Coronary artery (tissue), 2 donors: ENCODE measurements around the gene IKZF3.
"Not testable (repeated sequence)": the region's sequence is repeated elsewhere in the genome, so short reads cannot be mapped to it uniquely, and the experiment has no call there.

Experiments
- DNase-seq: peaks from one replicate; pipeline ENCODE4 v3.0.0-alpha.2; 2017; ENCODE audit warnings: low spot score
- H3K27ac ChIP-seq, 2 donors: fragments of 200-600 bp; sonication (generic); one replicate each; pipeline ENCODE4 v1.5.1; 2016 to 2019
- H3K4me3 ChIP-seq: fragments of 200-600 bp; sonication (generic); 2 replicates; pipeline ENCODE4 v1.5.1; 2016; ENCODE audit warnings: mild to moderate bottlenecking, moderate library complexity
- TF ChIP-seq, protein P1 (sequence below): fragments of 200-600 bp; sonication (generic); IDR thresholded peaks from one replicate; pipeline ENCODE4 v1.5.1; 2019; ENCODE audit warnings: antibody characterized with exemption

The IKZF3 gene

DNA sequence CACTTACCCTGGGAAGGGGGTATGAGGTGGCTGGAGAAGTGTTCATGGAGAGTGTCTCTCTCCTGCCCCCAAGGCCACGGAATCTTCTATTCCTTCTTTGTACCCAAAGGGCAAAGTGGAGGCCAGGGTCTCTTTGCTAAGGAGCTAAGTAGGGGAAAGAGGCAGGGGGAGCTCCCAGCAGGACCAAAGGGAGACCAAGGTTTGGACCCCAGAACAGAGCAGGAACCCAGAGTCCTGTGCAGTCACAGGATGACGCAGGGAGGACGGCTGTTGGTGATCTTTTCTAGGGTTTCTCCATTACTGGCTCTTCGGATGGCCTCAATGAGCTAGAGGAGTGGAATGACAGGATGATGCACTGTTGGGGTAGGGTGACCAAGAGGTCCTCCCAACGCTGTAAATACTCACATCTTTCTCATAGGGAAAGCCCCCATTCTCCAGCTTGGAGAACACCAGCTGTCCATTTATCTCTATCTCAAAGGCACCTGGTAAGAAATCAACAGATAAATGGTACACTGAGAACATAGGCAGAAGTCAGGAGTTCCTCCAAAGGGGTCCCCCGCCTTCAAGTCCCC lies 134.7 kb downstream of the IKZF3 start:
- DNase-seq, result no peak
- Histone ChIP-seq H3K27ac (peak overlapping the region; percentile 63 to 96), H3K4me3 (peak overlapping the region; percentile 92)
- TF ChIP-seq, protein P1, sequence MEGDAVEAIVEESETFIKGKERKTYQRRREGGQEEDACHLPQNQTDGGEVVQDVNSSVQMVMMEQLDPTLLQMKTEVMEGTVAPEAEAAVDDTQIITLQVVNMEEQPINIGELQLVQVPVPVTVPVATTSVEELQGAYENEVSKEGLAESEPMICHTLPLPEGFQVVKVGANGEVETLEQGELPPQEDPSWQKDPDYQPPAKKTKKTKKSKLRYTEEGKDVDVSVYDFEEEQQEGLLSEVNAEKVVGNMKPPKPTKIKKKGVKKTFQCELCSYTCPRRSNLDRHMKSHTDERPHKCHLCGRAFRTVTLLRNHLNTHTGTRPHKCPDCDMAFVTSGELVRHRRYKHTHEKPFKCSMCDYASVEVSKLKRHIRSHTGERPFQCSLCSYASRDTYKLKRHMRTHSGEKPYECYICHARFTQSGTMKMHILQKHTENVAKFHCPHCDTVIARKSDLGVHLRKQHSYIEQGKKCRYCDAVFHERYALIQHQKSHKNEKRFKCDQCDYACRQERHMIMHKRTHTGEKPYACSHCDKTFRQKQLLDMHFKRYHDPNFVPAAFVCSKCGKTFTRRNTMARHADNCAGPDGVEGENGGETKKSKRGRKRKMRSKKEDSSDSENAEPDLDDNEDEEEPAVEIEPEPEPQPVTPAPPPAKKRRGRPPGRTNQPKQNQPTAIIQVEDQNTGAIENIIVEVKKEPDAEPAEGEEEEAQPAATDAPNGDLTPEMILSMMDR, result no peak

DNA sequence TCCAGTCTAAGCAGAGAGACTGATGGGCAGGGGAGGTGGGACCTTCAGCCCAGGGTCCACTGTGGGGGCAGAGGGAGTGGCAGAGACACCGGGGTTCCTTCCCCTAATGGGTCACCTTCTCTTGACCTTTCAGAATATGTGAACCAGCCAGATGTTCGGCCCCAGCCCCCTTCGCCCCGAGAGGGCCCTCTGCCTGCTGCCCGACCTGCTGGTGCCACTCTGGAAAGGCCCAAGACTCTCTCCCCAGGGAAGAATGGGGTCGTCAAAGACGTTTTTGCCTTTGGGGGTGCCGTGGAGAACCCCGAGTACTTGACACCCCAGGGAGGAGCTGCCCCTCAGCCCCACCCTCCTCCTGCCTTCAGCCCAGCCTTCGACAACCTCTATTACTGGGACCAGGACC lies 136.6 kb downstream of the IKZF3 start:
- no peak for DNase-seq
- no peak overlapping the region for H3K4me3 ChIP-seq
- TF ChIP-seq, protein P1, result no peak
- no peak overlapping the region for H3K27ac ChIP-seq

DNA sequence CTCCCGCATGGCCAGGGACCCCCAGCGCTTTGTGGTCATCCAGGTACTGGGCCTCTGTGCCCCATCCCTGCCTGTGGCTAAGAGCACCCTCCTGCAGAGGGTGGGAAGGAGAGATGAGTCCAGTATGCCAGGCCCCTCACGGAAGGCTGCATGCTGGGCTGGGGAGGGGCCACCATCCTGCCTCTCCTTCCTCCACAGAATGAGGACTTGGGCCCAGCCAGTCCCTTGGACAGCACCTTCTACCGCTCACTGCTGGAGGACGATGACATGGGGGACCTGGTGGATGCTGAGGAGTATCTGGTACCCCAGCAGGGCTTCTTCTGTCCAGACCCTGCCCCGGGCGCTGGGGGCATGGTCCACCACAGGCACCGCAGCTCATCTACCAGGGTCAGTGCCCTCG lies 137.5 kb downstream of the IKZF3 start:
- H3K27ac ChIP-seq, result no peak overlapping the region
- DNase-seq, result no peak
- H3K4me3 ChIP-seq, result no peak overlapping the region
- TF ChIP-seq, protein P1, result no peak

- not testable (repeated sequence) for DNase-seq, H3K4me3 ChIP-seq, H3K27ac ChIP-seq
These were observed 138.2 kb downstream of the IKZF3 start for GRCh38 chr17:39725923-39726322.

GRCh38 chr17:39724731-39725130 lies 139.4 kb downstream of the IKZF3 start:
- TF ChIP-seq, protein P1, result no peak
- DNase-seq, result no peak
- H3K27ac ChIP-seq, result no peak overlapping the region
- H3K4me3 ChIP-seq, result no peak overlapping the region

DNA sequence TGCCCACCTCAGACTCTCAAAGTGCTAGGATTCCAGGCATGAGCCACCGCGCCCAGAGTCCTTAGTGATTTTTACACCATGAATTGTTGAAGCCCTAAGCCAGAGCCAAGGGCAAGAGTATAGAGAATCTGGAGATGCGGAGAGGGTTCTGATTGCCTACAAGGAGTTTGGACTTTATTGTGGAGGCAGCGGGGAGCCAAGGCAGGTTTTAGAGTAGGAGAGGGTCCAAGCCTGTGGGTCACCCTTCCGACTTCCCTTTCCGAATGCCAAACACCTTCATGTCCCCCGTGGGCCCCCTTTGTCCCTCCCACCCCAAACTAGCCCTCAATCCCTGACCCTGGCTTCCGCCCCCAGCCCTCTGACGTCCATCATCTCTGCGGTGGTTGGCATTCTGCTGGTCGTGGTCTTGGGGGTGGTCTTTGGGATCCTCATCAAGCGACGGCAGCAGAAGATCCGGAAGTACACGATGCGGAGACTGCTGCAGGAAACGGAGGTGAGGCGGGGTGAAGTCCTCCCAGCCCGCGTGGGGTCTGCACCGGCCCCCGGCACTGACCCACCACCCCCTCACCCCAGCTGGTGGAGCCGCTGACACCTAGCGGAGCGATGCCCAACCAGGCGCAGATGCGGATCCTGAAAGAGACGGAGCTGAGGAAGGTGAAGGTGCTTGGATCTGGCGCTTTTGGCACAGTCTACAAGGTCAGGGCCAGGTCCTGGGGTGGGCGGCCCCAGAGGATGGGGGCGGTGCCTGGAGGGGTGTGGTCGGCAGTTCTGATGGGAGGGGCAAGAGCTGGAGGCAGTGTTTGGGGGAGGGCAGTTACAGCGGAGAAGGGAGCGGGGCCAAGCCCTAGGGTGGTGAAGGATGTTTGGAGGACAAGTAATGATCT lies 140.9 kb downstream of the IKZF3 start:
- no peak for DNase-seq
- no peak overlapping the region for H3K4me3 ChIP-seq
- TF ChIP-seq, protein P1, result no peak
- no peak overlapping the region for H3K27ac ChIP-seq

DNA sequence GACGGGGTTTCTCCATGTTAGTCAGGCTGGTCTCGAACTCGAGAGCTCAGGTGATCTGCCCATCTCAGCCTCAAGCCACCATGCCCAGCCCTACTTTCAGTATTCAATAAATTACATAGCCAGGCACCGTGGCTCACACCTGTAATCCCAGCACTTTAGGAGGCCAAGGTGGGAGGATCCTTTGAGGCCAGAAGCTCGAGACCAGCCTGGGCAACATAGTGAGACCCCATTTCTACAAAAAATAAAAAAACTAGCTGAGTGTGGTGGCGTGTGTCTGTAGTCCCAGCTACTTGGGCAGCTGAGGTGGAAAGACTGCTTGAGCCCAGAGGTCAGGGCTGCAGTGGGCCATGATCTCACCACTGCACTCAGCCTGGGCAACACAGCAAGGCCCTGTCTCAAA lies 142.0 kb downstream of the IKZF3 start:
- H3K4me3 ChIP-seq, result no peak overlapping the region
- TF ChIP-seq, protein P1, result no peak
- no peak overlapping the region for H3K27ac ChIP-seq
- DNase-seq, result no peak
